ENCODE measurements around the gene ADARB1. TPM values are rescaled to one million over a fixed set of nuclear protein-coding genes. Genes with fewer than 3 reads are reported as not detected.

Gene ADARB1
- total RNA-seq, 1 experiment from 2014 or later = 14.6 TPM

GRCh38 chr21:45150638-45151131 lies 76.3 kb downstream of the ADARB1 start:
- ChIA-PET POLR2A (no interaction called here), CTCF (interaction anchor here (0.6 to 1.5 kb wide), 3 partner anchors 11 to 14 kb away, joined by 3 to 5 read pairs (median 3); no protein-coding TSS in a partner anchor)
- DNase-seq (ENCODE audit: low spot score) = no peak
- Mint-ChIP-seq H3K27me3 (ENCODE audit: low read depth) (no peaks in the 10 kb centered on the region), H3K36me3 (no peaks in the 10 kb centered on the region), H3K9me3 (peaks cover 4% of the 10 kb centered on the region; the same call in 1 of the 2 replicates), H3K4me1 (0 out of 2 replicates have a peak, but pooled peaks cover 2% of the 10 kb centered on the region), H3K27ac (no peak overlapping the region), H3K4me3 (no peak overlapping the region)
- ATAC-seq = no peak
- TF ChIP-seq GABPB1 (CRISPR knock-in tag; IDR thresholded peaks at IDR 0.05) = no peak
- TF ChIP-seq, protein P1, sequence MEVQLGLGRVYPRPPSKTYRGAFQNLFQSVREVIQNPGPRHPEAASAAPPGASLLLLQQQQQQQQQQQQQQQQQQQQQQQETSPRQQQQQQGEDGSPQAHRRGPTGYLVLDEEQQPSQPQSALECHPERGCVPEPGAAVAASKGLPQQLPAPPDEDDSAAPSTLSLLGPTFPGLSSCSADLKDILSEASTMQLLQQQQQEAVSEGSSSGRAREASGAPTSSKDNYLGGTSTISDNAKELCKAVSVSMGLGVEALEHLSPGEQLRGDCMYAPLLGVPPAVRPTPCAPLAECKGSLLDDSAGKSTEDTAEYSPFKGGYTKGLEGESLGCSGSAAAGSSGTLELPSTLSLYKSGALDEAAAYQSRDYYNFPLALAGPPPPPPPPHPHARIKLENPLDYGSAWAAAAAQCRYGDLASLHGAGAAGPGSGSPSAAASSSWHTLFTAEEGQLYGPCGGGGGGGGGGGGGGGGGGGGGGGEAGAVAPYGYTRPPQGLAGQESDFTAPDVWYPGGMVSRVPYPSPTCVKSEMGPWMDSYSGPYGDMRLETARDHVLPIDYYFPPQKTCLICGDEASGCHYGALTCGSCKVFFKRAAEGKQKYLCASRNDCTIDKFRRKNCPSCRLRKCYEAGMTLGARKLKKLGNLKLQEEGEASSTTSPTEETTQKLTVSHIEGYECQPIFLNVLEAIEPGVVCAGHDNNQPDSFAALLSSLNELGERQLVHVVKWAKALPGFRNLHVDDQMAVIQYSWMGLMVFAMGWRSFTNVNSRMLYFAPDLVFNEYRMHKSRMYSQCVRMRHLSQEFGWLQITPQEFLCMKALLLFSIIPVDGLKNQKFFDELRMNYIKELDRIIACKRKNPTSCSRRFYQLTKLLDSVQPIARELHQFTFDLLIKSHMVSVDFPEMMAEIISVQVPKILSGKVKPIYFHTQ (CRISPR knock-in tag; IDR thresholded peaks at IDR 0.05) = no peak
- no peak for TF ChIP-seq GRHL2 (CRISPR knock-in tag; IDR thresholded peaks at IDR 0.05; ENCODE audit: insufficient replicate concordance, severe bottlenecking)
- TF ChIP-seq JAZF1 (CRISPR knock-in tag; IDR thresholded peaks at IDR 0.05) = no peak
- TF ChIP-seq RELA (CRISPR knock-in tag; IDR thresholded peaks at IDR 0.05; ENCODE audit: borderline replicate concordance) = no peak
- no peak for TF ChIP-seq PRRX2 (CRISPR knock-in tag; IDR thresholded peaks at IDR 0.05)
- TF ChIP-seq, protein P2, sequence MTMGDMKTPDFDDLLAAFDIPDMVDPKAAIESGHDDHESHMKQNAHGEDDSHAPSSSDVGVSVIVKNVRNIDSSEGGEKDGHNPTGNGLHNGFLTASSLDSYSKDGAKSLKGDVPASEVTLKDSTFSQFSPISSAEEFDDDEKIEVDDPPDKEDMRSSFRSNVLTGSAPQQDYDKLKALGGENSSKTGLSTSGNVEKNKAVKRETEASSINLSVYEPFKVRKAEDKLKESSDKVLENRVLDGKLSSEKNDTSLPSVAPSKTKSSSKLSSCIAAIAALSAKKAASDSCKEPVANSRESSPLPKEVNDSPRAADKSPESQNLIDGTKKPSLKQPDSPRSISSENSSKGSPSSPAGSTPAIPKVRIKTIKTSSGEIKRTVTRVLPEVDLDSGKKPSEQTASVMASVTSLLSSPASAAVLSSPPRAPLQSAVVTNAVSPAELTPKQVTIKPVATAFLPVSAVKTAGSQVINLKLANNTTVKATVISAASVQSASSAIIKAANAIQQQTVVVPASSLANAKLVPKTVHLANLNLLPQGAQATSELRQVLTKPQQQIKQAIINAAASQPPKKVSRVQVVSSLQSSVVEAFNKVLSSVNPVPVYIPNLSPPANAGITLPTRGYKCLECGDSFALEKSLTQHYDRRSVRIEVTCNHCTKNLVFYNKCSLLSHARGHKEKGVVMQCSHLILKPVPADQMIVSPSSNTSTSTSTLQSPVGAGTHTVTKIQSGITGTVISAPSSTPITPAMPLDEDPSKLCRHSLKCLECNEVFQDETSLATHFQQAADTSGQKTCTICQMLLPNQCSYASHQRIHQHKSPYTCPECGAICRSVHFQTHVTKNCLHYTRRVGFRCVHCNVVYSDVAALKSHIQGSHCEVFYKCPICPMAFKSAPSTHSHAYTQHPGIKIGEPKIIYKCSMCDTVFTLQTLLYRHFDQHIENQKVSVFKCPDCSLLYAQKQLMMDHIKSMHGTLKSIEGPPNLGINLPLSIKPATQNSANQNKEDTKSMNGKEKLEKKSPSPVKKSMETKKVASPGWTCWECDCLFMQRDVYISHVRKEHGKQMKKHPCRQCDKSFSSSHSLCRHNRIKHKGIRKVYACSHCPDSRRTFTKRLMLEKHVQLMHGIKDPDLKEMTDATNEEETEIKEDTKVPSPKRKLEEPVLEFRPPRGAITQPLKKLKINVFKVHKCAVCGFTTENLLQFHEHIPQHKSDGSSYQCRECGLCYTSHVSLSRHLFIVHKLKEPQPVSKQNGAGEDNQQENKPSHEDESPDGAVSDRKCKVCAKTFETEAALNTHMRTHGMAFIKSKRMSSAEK (CRISPR knock-in tag; IDR thresholded peaks at IDR 0.05; ENCODE audit: borderline replicate concordance) = no peak
- TF ChIP-seq OVOL2 (CRISPR knock-in tag; IDR thresholded peaks at IDR 0.05; ENCODE audit: borderline replicate concordance) = no peak
- no peak for TF ChIP-seq HMGA2 (CRISPR knock-in tag; IDR thresholded peaks at IDR 0.05)
- TF ChIP-seq, protein P3, sequence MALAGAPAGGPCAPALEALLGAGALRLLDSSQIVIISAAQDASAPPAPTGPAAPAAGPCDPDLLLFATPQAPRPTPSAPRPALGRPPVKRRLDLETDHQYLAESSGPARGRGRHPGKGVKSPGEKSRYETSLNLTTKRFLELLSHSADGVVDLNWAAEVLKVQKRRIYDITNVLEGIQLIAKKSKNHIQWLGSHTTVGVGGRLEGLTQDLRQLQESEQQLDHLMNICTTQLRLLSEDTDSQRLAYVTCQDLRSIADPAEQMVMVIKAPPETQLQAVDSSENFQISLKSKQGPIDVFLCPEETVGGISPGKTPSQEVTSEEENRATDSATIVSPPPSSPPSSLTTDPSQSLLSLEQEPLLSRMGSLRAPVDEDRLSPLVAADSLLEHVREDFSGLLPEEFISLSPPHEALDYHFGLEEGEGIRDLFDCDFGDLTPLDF (CRISPR knock-in tag; IDR thresholded peaks at IDR 0.05) = no peak
- no peak for TF ChIP-seq CREB1 (CRISPR knock-in tag; IDR thresholded peaks at IDR 0.05)
- TF ChIP-seq ZNF263 (CRISPR knock-in tag; IDR thresholded peaks at IDR 0.05; ENCODE audit: low read depth) = no peak
- TF ChIP-seq ZNF121 (CRISPR knock-in tag; IDR thresholded peaks at IDR 0.05) = no peak
- TF ChIP-seq TEAD4 (CRISPR knock-in tag; IDR thresholded peaks at IDR 0.05) = no peak
- TF ChIP-seq GTF2I (CRISPR knock-in tag; conservative IDR thresholded peaks at IDR 0.05) = no peak
- TF ChIP-seq, protein P4, sequence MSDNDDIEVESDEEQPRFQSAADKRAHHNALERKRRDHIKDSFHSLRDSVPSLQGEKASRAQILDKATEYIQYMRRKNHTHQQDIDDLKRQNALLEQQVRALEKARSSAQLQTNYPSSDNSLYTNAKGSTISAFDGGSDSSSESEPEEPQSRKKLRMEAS (CRISPR knock-in tag; IDR thresholded peaks at IDR 0.05) = no peak
- no peak for TF ChIP-seq ZNF671 (CRISPR knock-in tag; IDR thresholded peaks at IDR 0.05)
- no peak for TF ChIP-seq NFE2L1 (CRISPR knock-in tag; IDR thresholded peaks at IDR 0.05)

All from WTC11 (cell line).